ENCODE data around the gene MBD3L3.

DNA sequence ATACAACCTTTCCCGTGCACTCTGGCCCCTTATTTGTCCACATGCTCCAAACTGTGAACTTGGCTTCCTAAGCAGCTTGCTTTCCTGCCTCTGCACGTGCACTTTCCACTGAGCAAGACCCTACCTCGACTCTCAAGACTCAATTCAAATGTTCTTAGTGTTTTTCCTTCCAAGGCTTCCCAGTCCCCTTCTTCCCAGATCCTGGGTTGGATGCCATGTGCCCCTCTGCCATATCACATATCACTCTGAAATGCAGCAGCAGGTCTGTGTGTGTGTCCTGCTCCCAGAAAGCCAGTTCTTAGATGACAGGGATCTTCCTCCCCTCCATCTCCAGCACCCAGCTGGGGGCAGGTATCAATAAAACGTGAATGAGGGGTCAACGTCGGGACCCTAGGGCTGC, 14.1 kb upstream of the MBD3L3 start:
- no peak for TF ChIP-seq POLR2A (IDR thresholded peaks at IDR 0.05)
- TF ChIP-seq, protein P1, sequence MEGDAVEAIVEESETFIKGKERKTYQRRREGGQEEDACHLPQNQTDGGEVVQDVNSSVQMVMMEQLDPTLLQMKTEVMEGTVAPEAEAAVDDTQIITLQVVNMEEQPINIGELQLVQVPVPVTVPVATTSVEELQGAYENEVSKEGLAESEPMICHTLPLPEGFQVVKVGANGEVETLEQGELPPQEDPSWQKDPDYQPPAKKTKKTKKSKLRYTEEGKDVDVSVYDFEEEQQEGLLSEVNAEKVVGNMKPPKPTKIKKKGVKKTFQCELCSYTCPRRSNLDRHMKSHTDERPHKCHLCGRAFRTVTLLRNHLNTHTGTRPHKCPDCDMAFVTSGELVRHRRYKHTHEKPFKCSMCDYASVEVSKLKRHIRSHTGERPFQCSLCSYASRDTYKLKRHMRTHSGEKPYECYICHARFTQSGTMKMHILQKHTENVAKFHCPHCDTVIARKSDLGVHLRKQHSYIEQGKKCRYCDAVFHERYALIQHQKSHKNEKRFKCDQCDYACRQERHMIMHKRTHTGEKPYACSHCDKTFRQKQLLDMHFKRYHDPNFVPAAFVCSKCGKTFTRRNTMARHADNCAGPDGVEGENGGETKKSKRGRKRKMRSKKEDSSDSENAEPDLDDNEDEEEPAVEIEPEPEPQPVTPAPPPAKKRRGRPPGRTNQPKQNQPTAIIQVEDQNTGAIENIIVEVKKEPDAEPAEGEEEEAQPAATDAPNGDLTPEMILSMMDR (IDR thresholded peaks at IDR 0.05), result no peak

Measured in thyroid gland (tissue), 4 donors.